Endothelial cell of umbilical vein (primary cell): ENCODE data around the gene ITGAE.

Experiments used
- CTCF ChIP-seq, 2 donors: IDR thresholded peaks; 1 replicate in 1 of 2; 2 replicates in 1 of 2; pipeline ENCODE4 v1.5.1; 2011; ENCODE audit warnings: low read length in 2 of 2, mild to moderate bottlenecking in 2 of 2, moderate library complexity in 2 of 2, control low read depth in 1 of 2, inconsistent platforms in 1 of 2, low read depth in 1 of 2; ENCODE audit not compliant: insufficient read depth in 1 of 2; ENCODE audit errors: extremely low read depth in 1 of 2
- EZH2 ChIP-seq: IDR thresholded peaks from 2 replicates; pipeline ENCODE4 v1.6.1; 2012; ENCODE audit warnings: borderline replicate concordance, low read depth, mild to moderate bottlenecking, moderate library complexity, low read length, inconsistent platforms; ENCODE audit not compliant: severe bottlenecking
- MYC ChIP-seq: IDR thresholded peaks from one replicate; pipeline ENCODE4 v1.6.1; 2011; ENCODE audit warnings: mild to moderate bottlenecking, low read depth, low read length
- POLR2AphosphoS5 ChIP-seq: IDR thresholded peaks from 2 replicates; pipeline ENCODE4 v1.6.1; 2012; ENCODE audit warnings: low read depth, mild to moderate bottlenecking, control low read depth, low read length, moderate library complexity; ENCODE audit not compliant: insufficient read depth

- TF ChIP-seq CTCF (IDR thresholded peaks at IDR 0.05; ENCODE audit: extremely low read depth in 1 of 2, insufficient read depth in 1 of 2, low read depth in 1 of 2, low read length in 2 of 2), result no peak
- TF ChIP-seq POLR2AphosphoS5, result no peak
- no peak for TF ChIP-seq EZH2
- no peak for TF ChIP-seq MYC
These were observed 45.5 kb downstream of the ITGAE start for GRCh38 chr17:3755335-3756030.
